Measurements from ENCODE around the gene RAB26.

The RAB26 gene

GRCh38 chr16:2159175-2159838 is 10.9 kb downstream of the RAB26 start:
- DNase-seq (ENCODE audit: low spot score), result no peak

- DNase-seq (ENCODE audit: low spot score), result no peak
These were observed 12.6 kb downstream of the RAB26 start for GRCh38 chr16:2160915-2161551.

- DNase-seq (ENCODE audit: low spot score), result no peak
These were observed 13.5 kb downstream of the RAB26 start for GRCh38 chr16:2161911-2162310.

- DNase-seq (ENCODE audit: low spot score), result no peak
These were observed 14.3 kb downstream of the RAB26 start for GRCh38 chr16:2162676-2163118.

GRCh38 chr16:2163211-2163881 is 14.9 kb downstream of the RAB26 start:
- DNase-seq (ENCODE audit: low spot score), result no peak

- no peak for DNase-seq (ENCODE audit: low spot score)
These were observed 17.4 kb downstream of the RAB26 start for GRCh38 chr16:2165861-2166260.

- no peak for DNase-seq (ENCODE audit: low spot score)
These were observed 18.0 kb downstream of the RAB26 start for GRCh38 chr16:2166263-2167067.

- DNase-seq (ENCODE audit: low spot score), result no peak
These were observed 18.7 kb downstream of the RAB26 start for GRCh38 chr16:2167068-2167638.

GRCh38 chr16:2170080-2170479 is 21.7 kb downstream of the RAB26 start:
- no peak for DNase-seq (ENCODE audit: low spot score)

- no peak for DNase-seq (ENCODE audit: low spot score)
These were observed 22.4 kb downstream of the RAB26 start for GRCh38 chr16:2170587-2171435.

- DNase-seq (ENCODE audit: low spot score), result no peak
These were observed 23.3 kb downstream of the RAB26 start for GRCh38 chr16:2171601-2172178.

GRCh38 chr16:2172688-2173335 is 24.4 kb downstream of the RAB26 start:
- DNase-seq (ENCODE audit: low spot score), result no peak

GRCh38 chr16:2173366-2173765 is 24.9 kb downstream of the RAB26 start:
- no peak for DNase-seq (ENCODE audit: low spot score)

- no peak for DNase-seq (ENCODE audit: low spot score)
These were observed 25.5 kb downstream of the RAB26 start for GRCh38 chr16:2173916-2174315.

GRCh38 chr16:2174396-2175131 is 26.1 kb downstream of the RAB26 start:
- no peak for DNase-seq (ENCODE audit: low spot score)

- no peak for DNase-seq (ENCODE audit: low spot score)
These were observed 27.0 kb downstream of the RAB26 start for GRCh38 chr16:2175454-2175853.

GRCh38 chr16:2176047-2176446 is 27.6 kb downstream of the RAB26 start:
- DNase-seq (ENCODE audit: low spot score), result no peak

- DNase-seq (ENCODE audit: low spot score), result no peak
These were observed 28.7 kb downstream of the RAB26 start for GRCh38 chr16:2177101-2177500.

- no peak for DNase-seq (ENCODE audit: low spot score)
These were observed 29.1 kb downstream of the RAB26 start for GRCh38 chr16:2177561-2177960.

Data from iPS-NIHi11 (cell line).